Measurements from ENCODE around the gene C1orf185. TPM values are rescaled to one million over a fixed set of nuclear protein-coding genes. Genes with fewer than 3 reads are reported as not detected.
"Not testable (repeated sequence)": the region's sequence is repeated elsewhere in the genome, so short reads cannot be mapped to it uniquely, and the experiment has no call there.

C1orf185 gene
- polyA plus RNA-seq, 1 donor from 2014 or later = not detected

DNA sequence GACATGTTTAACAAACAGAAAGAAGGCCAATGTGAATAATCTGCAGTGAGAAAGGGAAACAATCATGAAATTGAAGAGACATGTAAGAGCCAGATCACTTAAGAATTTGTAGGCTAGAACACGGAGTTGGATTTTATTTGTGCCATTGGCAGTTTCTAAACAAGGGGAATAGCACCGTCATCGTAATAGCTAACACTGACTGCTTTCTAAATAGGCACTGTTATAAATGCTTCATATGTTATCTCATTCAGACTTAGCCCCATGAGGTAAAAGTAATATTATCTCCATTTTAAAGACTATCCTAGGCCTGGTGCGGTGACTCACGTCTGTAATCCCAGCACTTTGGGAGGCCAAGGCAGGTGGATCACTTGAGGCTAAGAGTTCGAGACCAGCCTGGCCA lies 12.1 kb downstream of the C1orf185 start:
- H3K4me3 Mint-ChIP-seq = no peak overlapping the region
- H3K27me3 Mint-ChIP-seq = peaks cover 11% of the 10 kb centered on the region
- peaks cover 0 to 1% (median 0%) of the 10 kb centered on the region in 3 donors for H3K9me3 Mint-ChIP-seq
- no peaks in the 10 kb centered on the region for H3K4me1 Mint-ChIP-seq
- H3K36me3 Mint-ChIP-seq = peaks cover 2% of the 10 kb centered on the region
- no peak overlapping the region for H3K27ac Mint-ChIP-seq

DNA sequence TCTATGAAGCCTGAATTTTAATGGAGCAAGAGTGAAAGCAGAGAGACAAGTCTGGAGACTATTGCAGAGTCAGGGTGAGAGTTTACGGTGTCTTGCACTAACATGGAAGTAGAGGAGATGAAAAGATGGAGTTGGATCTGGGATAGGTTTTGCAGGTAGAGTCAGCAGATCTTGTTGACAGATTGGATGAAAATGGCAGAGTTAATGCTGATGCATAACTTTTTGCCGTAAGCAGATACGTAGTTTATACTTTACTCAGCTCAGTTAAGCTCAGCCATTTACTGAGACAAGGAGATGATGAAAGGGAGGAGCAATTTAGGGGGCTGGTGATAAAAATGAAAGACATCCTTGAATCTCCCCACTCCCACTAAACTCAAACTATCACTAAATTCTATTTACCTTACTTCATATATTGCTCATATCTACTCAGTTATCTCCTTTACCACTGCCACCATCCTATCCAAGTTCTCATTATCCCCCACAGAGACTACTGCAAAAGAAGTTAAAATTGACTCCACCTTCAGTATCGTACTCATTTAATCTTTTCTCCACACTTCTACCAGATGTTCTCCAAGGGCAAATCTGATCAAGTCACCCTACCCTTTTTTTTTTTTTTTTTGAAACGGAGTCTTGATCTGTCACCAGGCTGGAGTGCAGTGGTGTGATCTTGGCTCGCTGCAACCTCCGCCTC lies 13.8 kb downstream of the C1orf185 start:
- Mint-ChIP-seq H3K9me3 (peaks cover 0 to 1% (median 0%) of the 10 kb centered on the region in 3 donors), H3K4me3 (no peak overlapping the region), H3K27ac (no peak overlapping the region), H3K36me3 (no peaks in the 10 kb centered on the region), H3K27me3 (peaks cover 10% of the 10 kb centered on the region), H3K4me1 (no peaks in the 10 kb centered on the region)

DNA sequence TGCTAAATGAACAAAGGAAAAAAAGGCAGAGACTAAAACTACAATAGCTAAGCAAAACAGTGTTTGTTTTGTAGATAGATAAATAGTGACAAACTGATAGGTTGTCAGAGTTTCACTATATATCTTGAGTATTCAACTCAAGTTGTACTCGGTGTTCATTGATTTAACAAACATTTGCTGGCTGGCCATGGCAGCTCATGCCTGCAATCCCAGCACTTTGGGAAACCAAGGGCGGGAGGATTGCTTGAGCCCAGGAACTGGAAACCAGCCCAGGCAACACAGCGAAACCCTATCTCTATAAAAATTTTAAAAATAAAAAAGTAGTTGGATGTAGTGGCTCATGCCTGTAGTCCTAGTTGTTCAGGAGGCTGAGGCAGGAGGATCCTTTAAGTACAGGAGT lies 17.3 kb downstream of the C1orf185 start:
- Mint-ChIP-seq H3K4me1 (no peaks in the 10 kb centered on the region), H3K27ac (no peak overlapping the region), H3K36me3 (no peaks in the 10 kb centered on the region), H3K9me3 (peaks cover 0 to 1% (median 0%) of the 10 kb centered on the region in 3 donors), H3K27me3 (peaks cover 9% of the 10 kb centered on the region), H3K4me3 (no peak overlapping the region)

DNA sequence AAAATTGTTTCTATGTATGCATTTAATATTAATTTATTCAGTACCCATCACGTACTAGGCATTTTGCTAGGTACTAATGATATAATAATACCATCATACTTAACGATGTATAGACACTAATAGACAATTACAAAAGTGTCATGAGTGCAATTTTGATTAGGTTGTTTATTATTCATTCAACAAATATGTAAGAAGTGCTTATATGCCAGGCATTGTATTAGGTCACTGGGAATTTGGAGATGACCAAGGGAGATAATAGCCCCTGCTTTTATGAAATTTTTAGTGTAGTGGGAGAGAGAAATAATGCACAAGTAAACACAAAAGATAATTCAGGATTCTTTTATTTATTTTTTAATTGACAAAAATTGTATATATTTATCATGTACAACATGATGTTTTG lies 18.6 kb downstream of the C1orf185 start:
- Mint-ChIP-seq H3K27me3 (peaks cover 9% of the 10 kb centered on the region), H3K9me3 (peaks cover 0 to 1% (median 0%) of the 10 kb centered on the region in 3 donors)

DNA sequence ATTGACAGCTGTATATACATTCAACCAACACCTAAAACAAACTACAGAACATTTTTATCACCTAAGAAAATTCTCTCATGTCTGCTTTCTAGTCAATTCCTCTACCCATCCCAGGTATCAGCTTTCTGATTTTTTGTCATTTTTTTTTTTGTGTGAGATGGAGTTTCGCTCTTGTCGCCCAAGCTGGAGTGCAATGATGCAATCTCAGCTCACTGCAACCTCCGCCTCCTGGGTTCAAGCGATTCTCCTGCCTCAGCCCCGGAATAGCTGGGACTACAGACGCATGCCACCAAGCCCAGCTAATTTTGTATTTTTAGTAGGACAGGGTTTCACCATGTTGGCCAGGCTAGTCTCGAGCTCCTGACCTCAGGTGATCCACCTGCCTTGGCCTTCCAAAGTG lies 25.1 kb downstream of the C1orf185 start:
- H3K4me1 Mint-ChIP-seq, H3K36me3 Mint-ChIP-seq, H3K27ac Mint-ChIP-seq, H3K4me3 Mint-ChIP-seq, H3K9me3 Mint-ChIP-seq: not testable (repeated sequence)
- H3K27me3 Mint-ChIP-seq = peaks cover 19% of the 10 kb centered on the region

More for the DNA sequence above, 18.6 kb downstream of the C1orf185 start:
- Mint-ChIP-seq H3K4me1 (no peaks in the 10 kb centered on the region), H3K27ac (no peak overlapping the region), H3K4me3 (no peak overlapping the region), H3K36me3 (no peaks in the 10 kb centered on the region)

DNA sequence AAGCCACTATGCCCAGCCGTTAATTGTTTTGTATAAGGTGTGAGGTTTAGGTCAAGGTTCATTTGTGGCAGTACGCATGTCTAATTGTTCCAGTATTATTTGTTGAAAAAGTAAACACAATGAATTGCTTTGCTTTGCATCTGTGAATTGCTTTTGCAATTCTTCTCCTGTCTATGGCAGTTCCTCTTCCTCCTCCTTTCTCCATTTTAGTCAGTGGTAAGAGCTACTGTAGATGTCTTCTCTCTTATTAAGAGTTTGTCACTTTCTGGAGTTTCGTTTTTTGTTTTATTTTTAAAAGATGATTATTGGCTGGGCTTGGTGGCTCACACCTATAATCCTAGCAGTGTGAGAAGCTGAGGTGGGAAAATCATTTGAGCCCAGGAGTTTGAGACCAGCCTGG lies 29.2 kb downstream of the C1orf185 start:
- H3K9me3 Mint-ChIP-seq = peaks cover 15 to 26% (median 23%) of the 10 kb centered on the region in 3 donors
- no peaks in the 10 kb centered on the region for H3K36me3 Mint-ChIP-seq
- H3K27me3 Mint-ChIP-seq = peaks cover 31% of the 10 kb centered on the region
- no peaks in the 10 kb centered on the region for H3K4me1 Mint-ChIP-seq
- H3K4me3 Mint-ChIP-seq = peak overlapping the region in 1 of 4 donors; percentile 47
- H3K27ac Mint-ChIP-seq = no peak overlapping the region

DNA sequence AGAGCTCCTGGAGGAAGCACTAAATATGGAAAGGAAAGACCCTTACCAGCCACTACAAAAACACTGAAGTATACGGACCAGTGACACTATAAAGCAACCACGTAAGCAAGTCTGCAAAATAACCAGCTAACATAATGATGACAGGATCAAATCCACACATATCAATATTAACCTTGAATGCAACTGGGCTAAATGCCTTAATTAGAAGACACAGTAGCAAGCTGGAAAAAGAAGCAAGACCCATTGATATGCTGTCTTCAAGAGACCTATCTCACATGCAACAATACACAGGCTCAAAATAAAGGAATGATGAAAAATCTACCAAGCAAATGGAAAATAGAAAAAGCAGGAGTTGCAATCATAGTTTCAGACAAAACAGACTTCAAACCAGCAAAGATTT lies 31.0 kb downstream of the C1orf185 start:
- H3K27me3 Mint-ChIP-seq = peaks cover 27% of the 10 kb centered on the region
- no peaks in the 10 kb centered on the region for H3K36me3 Mint-ChIP-seq
- H3K4me1 Mint-ChIP-seq = no peaks in the 10 kb centered on the region
- no peak overlapping the region for H3K4me3 Mint-ChIP-seq
- peaks cover 23 to 35% (median 24%) of the 10 kb centered on the region in 3 donors for H3K9me3 Mint-ChIP-seq
- H3K27ac Mint-ChIP-seq = no peak overlapping the region

DNA sequence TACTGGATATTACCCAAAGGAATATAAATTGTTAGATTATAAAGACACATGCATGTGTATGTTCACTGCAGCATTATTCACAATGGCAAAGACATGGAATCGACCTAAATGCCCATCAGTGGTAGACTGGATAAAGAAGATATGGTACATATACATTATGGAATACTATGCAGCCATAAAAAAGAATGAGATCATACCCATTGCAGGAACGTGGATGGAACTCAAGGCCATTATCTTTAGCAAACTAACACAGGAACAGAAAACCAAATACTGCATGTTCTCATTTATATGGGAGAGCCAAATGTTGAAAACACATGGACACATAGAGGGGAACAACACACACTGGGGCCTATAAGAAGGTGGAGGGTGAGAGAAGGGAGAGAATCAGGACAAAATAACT lies 35.7 kb downstream of the C1orf185 start:
- H3K36me3 Mint-ChIP-seq, H3K27ac Mint-ChIP-seq, H3K4me3 Mint-ChIP-seq, H3K4me1 Mint-ChIP-seq: not testable (repeated sequence)
- Mint-ChIP-seq H3K9me3 (peaks cover 12 to 28% (median 18%) of the 10 kb centered on the region in 3 donors), H3K27me3 (peaks cover 12% of the 10 kb centered on the region)

DNA sequence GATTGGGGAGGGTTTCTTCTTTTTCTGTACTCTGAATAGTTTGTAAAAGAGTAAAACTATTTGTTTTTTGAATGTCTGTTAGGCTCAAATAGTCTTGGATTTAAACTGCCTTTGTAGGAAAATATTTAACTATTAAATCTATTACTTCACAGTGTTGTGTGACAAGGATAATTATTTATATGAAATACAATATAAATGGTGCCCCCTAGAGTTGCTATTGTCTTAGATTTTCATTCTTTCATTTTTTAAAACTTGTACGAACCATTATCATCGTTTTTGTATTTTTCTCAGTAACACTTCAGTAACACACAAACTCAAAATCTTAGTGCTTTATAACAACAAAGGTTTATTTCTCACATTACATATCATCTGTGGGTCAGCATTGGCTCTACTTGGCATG lies 37.4 kb downstream of the C1orf185 start:
- Mint-ChIP-seq H3K4me3 (peak overlapping the region in 1 of 4 donors; percentile 52), H3K27ac (no peak overlapping the region), H3K4me1 (peaks cover 0 to 2% (median 0%) of the 10 kb centered on the region in 3 donors), H3K27me3 (peaks cover 7% of the 10 kb centered on the region), H3K9me3 (peaks cover 4 to 12% (median 12%) of the 10 kb centered on the region in 3 donors), H3K36me3 (no peaks in the 10 kb centered on the region)

DNA sequence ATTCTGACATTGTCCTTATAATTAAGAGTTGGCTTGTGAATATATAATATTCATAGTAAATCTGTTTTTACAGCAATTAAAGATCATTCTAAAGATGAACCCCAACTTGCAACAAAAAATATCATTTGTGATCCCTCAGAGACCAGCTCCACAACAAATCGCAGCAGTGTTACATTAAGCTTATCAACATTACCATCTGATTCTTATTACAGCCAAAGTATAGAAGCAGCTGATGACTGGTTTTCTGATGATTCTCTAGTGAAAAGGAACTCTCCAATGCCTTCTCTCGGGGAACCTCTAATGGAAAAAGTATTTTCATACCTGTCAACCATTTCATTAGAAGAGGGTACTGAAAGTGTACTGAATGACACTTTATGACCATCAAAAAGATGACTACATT lies 45.4 kb downstream of the C1orf185 start:
- Mint-ChIP-seq H3K27me3 (peaks cover 8% of the 10 kb centered on the region), H3K27ac (no peak overlapping the region), H3K36me3 (peaks cover 2% of the 10 kb centered on the region), H3K4me3 (no peak overlapping the region), H3K9me3 (no peaks in the 10 kb centered on the region), H3K4me1 (no peaks in the 10 kb centered on the region)

DNA sequence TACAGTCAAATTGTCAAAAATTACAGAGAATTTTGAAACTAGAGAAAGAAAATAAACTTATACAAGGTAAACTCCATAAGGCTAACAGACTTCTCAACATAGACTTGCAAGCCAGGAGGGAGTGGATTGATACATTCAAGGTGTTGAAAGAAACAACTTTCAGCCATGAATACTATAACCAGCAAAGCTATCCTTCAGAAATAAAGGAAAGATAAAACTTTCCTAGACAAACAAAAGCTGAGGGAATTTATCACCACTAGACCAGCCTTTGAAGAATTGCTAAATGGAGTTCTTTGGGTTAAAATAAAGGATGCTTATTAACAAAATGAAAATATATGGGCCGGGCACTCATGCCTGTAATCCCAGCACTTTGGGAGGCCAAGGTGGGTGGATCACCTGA lies 52.7 kb downstream of the C1orf185 start:
- Mint-ChIP-seq H3K27me3 (peaks cover 19% of the 10 kb centered on the region), H3K36me3 (peaks cover 2% of the 10 kb centered on the region), H3K4me3 (no peak overlapping the region), H3K9me3 (peaks cover 5 to 11% (median 7%) of the 10 kb centered on the region in 3 donors), H3K27ac (no peak overlapping the region), H3K4me1 (peaks cover 0 to 9% (median 2%) of the 10 kb centered on the region in 3 donors)

DNA sequence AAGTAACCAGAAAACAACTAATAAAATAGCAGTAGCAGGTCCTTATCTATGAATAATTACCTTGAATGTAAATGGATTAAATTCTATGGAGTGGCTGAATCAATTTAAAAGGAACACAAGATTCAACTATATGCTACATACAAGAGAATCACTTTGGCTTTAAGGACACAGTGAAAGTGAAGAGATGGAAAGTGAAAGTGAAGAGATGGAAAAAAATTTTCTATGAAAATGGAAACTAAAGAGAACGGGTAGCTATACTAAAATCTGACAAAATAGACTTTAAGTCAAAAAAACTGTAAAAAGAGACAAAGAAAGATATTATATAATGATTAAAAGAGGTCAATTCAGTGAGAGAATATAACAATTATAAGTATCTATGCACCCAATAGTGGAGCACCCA lies 54.7 kb downstream of the C1orf185 start:
- Mint-ChIP-seq H3K4me1 (peaks cover 0 to 9% (median 2%) of the 10 kb centered on the region in 3 donors), H3K9me3 (peaks cover 5 to 11% (median 7%) of the 10 kb centered on the region in 3 donors), H3K4me3 (peak overlapping the region in 1 of 4 donors; percentile 59), H3K27me3 (peaks cover 20% of the 10 kb centered on the region), H3K36me3 (peaks cover 2% of the 10 kb centered on the region), H3K27ac (no peak overlapping the region)

DNA sequence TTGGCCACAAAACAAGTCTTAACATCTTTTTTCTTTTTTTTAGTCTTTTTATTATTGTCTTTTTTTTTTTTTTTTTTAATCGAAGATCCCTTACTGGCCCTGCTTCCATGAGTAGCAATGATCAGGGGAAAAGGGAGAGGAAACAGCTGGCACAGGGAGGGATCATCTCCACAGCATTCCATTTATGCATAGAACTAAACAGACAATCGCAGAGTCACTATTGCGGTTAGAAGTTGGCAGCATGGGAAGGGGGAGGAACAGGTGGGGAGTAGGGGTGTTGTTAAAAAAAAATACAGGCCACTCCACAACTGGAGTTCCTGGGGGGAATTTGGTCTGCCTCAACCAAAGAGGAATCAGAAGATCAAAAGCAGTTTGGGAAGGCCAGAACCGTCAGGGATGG lies 55.4 kb downstream of the C1orf185 start:
- H3K27me3 Mint-ChIP-seq = peaks cover 18% of the 10 kb centered on the region
- H3K4me3 Mint-ChIP-seq = no peak overlapping the region
- peaks cover 5 to 11% (median 7%) of the 10 kb centered on the region in 3 donors for H3K9me3 Mint-ChIP-seq
- no peak overlapping the region for H3K27ac Mint-ChIP-seq
- peaks cover 2% of the 10 kb centered on the region for H3K36me3 Mint-ChIP-seq
- H3K4me1 Mint-ChIP-seq = peaks cover 0 to 9% (median 2%) of the 10 kb centered on the region in 3 donors

DNA sequence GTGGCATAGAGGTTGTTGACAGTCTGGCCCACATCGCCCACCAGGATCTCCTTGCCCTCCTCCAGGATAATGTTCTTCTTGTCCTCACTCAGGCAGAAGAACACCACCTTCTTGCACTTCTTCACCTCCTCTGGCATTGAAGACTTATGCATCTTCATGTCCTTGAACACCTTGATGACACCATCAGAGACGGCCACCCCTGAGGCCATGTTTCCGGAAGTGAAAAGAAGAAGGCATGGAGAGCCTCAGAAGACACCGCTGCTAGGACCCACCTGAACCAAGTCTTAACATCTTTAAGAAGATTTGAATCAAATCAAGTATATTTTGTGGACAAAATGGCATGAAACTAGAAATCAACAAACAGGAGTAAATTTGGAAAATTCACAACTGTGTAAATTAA lies 56.2 kb downstream of the C1orf185 start:
- peaks cover 5 to 11% (median 7%) of the 10 kb centered on the region in 3 donors for H3K9me3 Mint-ChIP-seq
- H3K4me3 Mint-ChIP-seq = no peak overlapping the region
- H3K27ac Mint-ChIP-seq = peak overlapping the region in 1 of 3 donors; percentile 33
- peaks cover 0 to 9% (median 2%) of the 10 kb centered on the region in 3 donors for H3K4me1 Mint-ChIP-seq
- H3K36me3 Mint-ChIP-seq = peaks cover 2% of the 10 kb centered on the region
- peaks cover 18% of the 10 kb centered on the region for H3K27me3 Mint-ChIP-seq

DNA sequence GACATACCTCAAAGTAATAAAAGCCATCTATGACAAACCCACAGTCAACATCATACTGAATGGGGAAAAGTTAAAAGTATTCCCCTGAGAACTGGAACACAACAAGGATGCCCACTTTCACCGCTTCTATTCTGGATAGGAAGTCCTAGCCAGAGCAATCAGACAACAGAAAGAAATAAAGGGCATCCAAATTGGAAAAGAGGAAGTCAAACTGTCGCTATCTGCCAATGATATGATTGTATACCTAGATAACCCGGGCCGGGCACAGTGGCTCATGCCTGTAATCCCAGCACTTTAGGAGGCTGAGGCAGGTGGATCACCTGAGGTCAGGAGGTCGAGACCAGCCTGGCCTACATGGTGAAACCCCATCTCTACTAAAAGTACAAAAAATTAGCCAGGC lies 60.5 kb downstream of the C1orf185 start:
- not testable (repeated sequence) for H3K9me3 Mint-ChIP-seq, H3K4me3 Mint-ChIP-seq, H3K4me1 Mint-ChIP-seq, H3K27ac Mint-ChIP-seq, H3K36me3 Mint-ChIP-seq
- H3K27me3 Mint-ChIP-seq = peaks cover 10% of the 10 kb centered on the region

DNA sequence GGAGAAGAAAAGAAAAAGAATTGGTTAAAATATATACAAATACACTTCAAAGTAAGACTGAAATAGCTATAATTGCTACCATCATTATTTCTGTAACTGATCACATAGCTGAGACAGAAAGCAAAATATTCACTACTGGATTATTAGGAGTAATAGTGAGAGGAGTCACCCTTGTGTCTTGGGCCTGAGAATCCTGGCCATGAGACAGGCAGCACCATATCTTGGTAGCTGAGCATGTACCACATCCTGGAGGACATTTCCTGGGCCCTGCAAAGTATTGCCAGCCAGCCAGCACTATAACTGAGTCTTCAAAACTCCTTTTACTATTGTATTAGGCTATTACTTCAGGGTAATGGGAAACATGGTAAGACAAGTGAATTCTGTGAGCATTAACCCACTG lies 63.5 kb downstream of the C1orf185 start:
- H3K27ac Mint-ChIP-seq = no peak overlapping the region
- peaks cover 2% of the 10 kb centered on the region for H3K27me3 Mint-ChIP-seq
- peaks cover 0 to 2% (median 0%) of the 10 kb centered on the region in 3 donors for H3K4me1 Mint-ChIP-seq
- no peaks in the 10 kb centered on the region for H3K36me3 Mint-ChIP-seq
- no peaks in the 10 kb centered on the region for H3K9me3 Mint-ChIP-seq
- no peak overlapping the region for H3K4me3 Mint-ChIP-seq
